Measurements from ENCODE around the gene GPR176.

DNA sequence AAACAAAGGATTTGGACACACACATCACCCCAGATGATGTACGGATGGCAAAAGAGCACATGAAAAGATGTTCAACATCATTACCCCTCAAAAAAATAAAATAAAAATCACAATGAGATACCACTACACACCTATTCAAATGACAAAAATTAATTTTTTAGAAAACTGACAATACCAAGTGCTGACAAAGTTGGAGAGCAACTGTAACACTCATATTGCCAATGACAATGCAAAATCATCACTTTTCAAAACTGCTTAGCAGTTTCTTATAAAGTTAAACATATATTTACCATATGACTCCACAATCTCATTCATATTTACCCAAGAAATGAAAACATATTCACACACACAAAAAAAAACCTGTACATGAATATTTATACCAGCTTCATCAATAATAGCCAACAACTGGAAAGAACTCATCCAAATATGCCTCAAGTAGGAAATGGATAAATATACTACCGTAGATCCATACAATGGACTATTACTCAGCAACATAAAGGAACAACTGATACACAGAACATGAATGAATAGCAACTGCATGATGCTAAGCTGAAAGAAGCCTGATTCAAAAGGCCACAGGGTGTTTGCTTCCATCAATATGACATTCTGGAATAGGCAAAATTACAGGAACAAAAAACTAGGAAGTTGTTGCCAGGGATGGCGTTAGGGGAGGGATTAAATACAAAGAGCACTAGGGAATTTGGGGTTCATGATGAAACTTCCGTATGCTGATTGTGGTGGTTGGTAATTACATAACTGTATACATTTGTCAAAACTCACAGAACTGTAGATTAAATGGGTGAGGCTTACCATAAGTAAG, 138.7 kb downstream of the GPR176 start:
- no peak for TF ChIP-seq CTCF (IDR thresholded peaks at IDR 0.05)
- no peak for TF ChIP-seq EZH2 (IDR thresholded peaks at IDR 0.05)
- no peak for TF ChIP-seq EZH2phosphoT487 (IDR thresholded peaks at IDR 0.05)

All from neural progenitor cell (in vitro differentiated cells).